Bronchial epithelial cell (primary cell): Measurements from ENCODE around the gene APLP2. TPM values are rescaled to one million over a fixed set of nuclear protein-coding genes. Genes with fewer than 3 reads are reported as not detected.

Experiments
- DNase-seq: peaks from one replicate; pipeline ENCODE4 v3.0.0-alpha.2; 2010; ENCODE audit warnings: low read depth
- FAIRE-seq: peaks from 2 replicates; lab custom pipeline; 2011; peaks lifted over from hg19 to GRCh38; lab: Jason Lieb, UNC
- H3K27me3 ChIP-seq: 2 replicates; pipeline ENCODE4 v1.5.1; 2011; ENCODE audit warnings: low read length; ENCODE audit not compliant: control insufficient read depth, insufficient read depth
- H3K36me3 ChIP-seq: 2 replicates; pipeline ENCODE4 v1.5.1; 2011; ENCODE audit warnings: low read length; ENCODE audit not compliant: control insufficient read depth, insufficient read depth
- H3K4me3 ChIP-seq: 2 replicates; pipeline ENCODE4 v1.5.1; 2011; ENCODE audit warnings: mild to moderate bottlenecking, low read depth, low read length, control low read depth
- total RNA-seq: library from RNA; depleted of rRNA; stranded (reverse); fragments of >200 nt; gene quantifications from 2 replicates; pipeline ENCODE4 v1.2.1, GENCODE V29; 2014
- TF ChIP-seq, protein P1 (sequence below): IDR thresholded peaks from 2 replicates; pipeline ENCODE4 v1.5.1; 2011; ENCODE audit warnings: mild to moderate bottlenecking, moderate library complexity, low read length, control low read depth, inconsistent platforms; ENCODE audit not compliant: insufficient read depth, severe bottlenecking

Gene APLP2
- total RNA-seq, 1 donor from 2014 or later, result 504 TPM

GRCh38 chr11:130180896-130181294, 111.2 kb downstream of the APLP2 start:
- H3K36me3 ChIP-seq, result peaks cover 2% of the 10 kb centered on the region
- no peak overlapping the region for H3K4me3 ChIP-seq
- no peaks in the 10 kb centered on the region for H3K27me3 ChIP-seq
- FAIRE-seq (no peak), DNase-seq (no peak)
- TF ChIP-seq, protein P1, sequence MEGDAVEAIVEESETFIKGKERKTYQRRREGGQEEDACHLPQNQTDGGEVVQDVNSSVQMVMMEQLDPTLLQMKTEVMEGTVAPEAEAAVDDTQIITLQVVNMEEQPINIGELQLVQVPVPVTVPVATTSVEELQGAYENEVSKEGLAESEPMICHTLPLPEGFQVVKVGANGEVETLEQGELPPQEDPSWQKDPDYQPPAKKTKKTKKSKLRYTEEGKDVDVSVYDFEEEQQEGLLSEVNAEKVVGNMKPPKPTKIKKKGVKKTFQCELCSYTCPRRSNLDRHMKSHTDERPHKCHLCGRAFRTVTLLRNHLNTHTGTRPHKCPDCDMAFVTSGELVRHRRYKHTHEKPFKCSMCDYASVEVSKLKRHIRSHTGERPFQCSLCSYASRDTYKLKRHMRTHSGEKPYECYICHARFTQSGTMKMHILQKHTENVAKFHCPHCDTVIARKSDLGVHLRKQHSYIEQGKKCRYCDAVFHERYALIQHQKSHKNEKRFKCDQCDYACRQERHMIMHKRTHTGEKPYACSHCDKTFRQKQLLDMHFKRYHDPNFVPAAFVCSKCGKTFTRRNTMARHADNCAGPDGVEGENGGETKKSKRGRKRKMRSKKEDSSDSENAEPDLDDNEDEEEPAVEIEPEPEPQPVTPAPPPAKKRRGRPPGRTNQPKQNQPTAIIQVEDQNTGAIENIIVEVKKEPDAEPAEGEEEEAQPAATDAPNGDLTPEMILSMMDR, result no peak

DNA sequence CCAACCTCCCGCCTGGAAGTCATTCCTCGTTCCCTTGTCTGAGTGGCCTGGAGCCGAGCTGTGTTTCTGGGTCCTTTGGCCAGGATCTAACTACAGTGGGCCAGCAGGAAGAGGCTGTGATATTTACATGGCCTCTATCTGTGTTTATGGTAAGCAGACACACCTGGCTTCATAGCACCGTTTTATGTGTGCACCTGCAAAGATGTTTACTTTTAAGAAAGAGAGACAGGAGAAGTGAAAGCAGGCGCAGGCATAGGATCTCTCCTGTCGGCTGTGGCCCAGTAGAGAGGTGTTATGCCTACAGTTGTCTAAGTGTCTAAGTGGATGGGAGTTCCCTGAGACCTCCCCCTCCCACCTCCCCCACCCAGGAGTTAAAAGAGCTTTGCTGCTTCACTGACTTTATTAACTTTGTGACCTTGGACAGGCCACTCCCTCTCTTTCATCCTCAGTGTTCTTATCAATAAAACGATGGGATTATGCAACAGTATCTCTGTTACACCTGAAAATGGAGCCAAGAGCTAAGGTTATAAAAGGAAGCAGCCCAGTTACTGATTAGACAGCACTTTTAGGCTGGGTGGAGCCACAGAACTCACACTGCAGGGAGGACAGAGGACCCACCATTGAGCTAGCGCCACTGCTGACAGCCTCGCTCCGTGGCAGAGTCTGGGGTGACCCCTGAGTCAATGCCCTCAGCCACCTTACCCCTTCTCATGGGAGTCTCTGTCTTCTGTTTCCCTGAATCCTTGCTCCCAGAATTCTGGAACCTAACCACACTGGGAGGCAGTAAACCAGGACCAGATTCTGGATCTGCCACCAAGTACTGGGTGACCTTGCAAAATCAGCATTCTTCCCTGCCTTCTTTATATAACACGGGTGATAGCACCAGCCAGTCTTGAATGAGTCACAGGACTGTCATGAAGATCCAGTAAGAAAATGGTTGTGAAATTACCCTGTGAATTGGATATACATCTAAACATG, 111.9 kb downstream of the APLP2 start:
- FAIRE-seq, result peak; percentile 60
- DNase-seq, result peak; percentile 91
- Histone ChIP-seq H3K27me3 (no peaks in the 10 kb centered on the region), H3K4me3 (no peak overlapping the region), H3K36me3 (peaks cover 2% of the 10 kb centered on the region)
- TF ChIP-seq, protein P1, result no peak

DNA sequence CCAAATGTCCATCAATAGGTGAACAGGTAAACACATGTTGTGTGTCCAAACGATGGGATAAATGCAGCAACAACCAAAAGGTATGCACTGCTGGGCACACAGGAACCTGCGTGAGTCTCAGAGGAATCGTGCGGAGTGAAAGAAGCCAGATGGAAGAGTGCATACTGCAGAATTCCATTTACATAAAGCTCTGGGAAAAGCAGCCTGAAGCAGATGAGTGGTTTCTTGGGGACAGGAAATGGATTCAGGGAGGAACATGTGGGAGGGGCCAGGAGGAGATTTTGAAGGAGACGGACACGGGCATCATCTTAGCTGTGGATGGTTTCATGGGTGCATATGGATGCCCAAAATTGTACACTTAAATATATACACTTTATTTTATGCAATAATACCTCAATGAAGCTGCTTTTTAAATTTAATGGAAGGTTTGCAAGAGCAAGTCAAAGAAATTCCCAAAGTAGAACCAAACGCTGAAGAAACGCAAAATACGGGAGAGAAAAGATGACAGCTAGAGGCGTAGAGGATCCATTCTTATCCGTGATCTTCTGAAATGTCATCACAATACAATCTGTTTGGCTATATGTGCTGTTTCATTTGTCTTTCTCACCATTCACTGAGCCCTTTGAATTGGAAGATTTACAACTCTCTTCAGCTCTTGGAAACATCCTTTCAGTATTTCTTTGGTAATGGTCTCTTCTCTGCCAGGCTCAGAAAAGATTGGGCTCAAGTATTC, 114.3 kb downstream of the APLP2 start:
- Histone ChIP-seq H3K36me3 (peaks cover 10% of the 10 kb centered on the region), H3K27me3 (no peaks in the 10 kb centered on the region), H3K4me3 (no peak overlapping the region)
- FAIRE-seq, result no peak
- TF ChIP-seq, protein P1, result no peak
- DNase-seq, result no peak

DNA sequence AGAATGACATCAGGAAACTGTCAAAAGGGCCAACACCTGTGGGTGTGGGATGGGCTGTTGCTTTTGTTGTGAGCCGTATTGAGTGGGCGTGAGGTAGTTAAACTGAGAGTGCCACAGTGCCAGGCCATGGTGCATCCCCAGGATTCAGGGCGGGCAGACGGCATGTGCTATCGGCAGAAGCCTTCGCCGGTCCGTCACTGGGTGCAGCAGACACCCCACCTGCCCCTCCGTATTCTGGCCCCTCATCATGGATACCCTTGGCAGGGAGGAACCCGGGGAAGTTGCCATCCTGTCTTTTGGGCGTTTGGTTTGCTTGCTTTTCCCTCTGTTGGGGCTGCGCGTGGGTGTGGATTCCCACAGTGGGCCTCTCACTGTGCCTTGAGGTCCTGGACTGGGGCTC, 117.4 kb downstream of the APLP2 start:
- H3K36me3 ChIP-seq, result peaks cover 20% of the 10 kb centered on the region
- FAIRE-seq, result no peak

DNA sequence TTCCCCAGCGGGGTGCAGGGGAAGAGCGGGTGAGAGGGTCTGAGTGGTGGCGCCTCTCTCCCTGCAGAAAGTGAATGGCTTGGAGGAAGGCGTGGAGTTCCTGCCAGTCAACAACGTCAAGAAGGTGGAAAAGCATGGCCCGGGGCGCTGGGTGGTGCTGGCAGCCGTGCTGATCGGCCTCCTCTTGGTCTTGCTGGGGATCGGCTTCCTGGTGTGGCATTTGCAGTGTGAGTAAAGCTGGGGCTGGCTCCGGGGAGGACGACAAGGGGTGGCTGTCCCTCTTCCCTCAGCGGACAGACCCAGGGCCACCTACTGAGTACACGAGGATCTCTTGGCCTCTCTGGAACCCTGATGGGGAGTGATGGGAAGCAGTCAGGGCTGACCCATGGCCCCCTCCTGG, 118.4 kb downstream of the APLP2 start:
- TF ChIP-seq, protein P1, result no peak
- no peak for DNase-seq
- peaks cover 20% of the 10 kb centered on the region for H3K36me3 ChIP-seq
- H3K4me3 ChIP-seq, result no peak overlapping the region
- FAIRE-seq, result no peak
- H3K27me3 ChIP-seq, result no peaks in the 10 kb centered on the region

More for the DNA sequence above, 117.4 kb downstream of the APLP2 start:
- TF ChIP-seq, protein P1, result no peak
- no peaks in the 10 kb centered on the region for H3K27me3 ChIP-seq
- H3K4me3 ChIP-seq, result no peak overlapping the region
- DNase-seq, result no peak
